Nephron (organoid): Measurements from ENCODE around the gene C14orf119.

Source experiments
- H3K27ac Mint-ChIP-seq, 3 experiments: 2 replicates each; pipeline ENCODE4 v1.8.0; 2020; ENCODE audit warnings: mixed read lengths in 3 of 3, mild to moderate bottlenecking in 2 of 3, moderate library complexity in 1 of 3
- H3K27me3 Mint-ChIP-seq: 2 replicates; pipeline ENCODE4 v1.8.0; 2021; ENCODE audit warnings: low read depth, mild to moderate bottlenecking, moderate library complexity, mixed read lengths
- H3K36me3 Mint-ChIP-seq: 2 replicates; pipeline ENCODE4 v1.8.0; 2020; ENCODE audit warnings: low read depth, mixed read lengths
- H3K4me1 Mint-ChIP-seq: 2 replicates; pipeline ENCODE4 v1.8.0; 2020; ENCODE audit warnings: mixed read lengths
- H3K4me3 Mint-ChIP-seq, 3 experiments: 2 replicates each; pipeline ENCODE4 v1.8.0; 2020; ENCODE audit warnings: mild to moderate bottlenecking in 3 of 3, mixed read lengths in 3 of 3, moderate library complexity in 2 of 3
- H3K9me3 Mint-ChIP-seq: 2 replicates; pipeline ENCODE4 v1.8.0; 2020; ENCODE audit warnings: mixed read lengths
- TF ChIP-seq, protein P1 (sequence below), 3 experiments: fragments of 200-600 bp; sonication (generic); IDR thresholded peaks; one replicate each; pipeline ENCODE4 v1.5.0; 2021; ENCODE audit warnings: antibody characterized with exemption in 3 of 3; ENCODE audit not compliant: unreplicated experiment in 3 of 3

Gene C14orf119

DNA sequence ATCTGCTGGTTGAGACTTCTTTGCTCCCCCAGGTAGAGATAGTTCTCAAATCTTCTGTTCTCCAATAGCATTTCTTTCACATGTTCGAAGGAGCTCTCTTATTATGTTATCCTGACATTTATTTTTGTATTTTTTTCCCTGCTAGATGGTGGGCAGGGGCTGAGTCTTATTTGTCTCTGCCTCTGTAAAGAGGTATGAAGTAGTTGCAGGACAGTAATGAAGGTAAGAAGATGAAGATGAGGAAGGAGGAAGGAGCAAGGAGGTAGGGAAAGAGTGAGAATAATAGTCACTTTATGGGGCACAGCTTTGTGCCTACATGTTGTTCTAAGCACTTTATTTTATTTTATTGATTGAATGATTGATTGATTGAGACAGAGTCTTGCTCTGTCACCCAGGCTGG lies 14.5 kb downstream of the C14orf119 start:
- Mint-ChIP-seq H3K36me3 (no peaks in the 10 kb centered on the region), H3K27me3 (peaks cover 8% of the 10 kb centered on the region), H3K4me3 (no peak overlapping the region), H3K4me1 (peaks cover 12% of the 10 kb centered on the region), H3K9me3 (no peaks in the 10 kb centered on the region), H3K27ac (no peak overlapping the region)
- TF ChIP-seq, protein P1, sequence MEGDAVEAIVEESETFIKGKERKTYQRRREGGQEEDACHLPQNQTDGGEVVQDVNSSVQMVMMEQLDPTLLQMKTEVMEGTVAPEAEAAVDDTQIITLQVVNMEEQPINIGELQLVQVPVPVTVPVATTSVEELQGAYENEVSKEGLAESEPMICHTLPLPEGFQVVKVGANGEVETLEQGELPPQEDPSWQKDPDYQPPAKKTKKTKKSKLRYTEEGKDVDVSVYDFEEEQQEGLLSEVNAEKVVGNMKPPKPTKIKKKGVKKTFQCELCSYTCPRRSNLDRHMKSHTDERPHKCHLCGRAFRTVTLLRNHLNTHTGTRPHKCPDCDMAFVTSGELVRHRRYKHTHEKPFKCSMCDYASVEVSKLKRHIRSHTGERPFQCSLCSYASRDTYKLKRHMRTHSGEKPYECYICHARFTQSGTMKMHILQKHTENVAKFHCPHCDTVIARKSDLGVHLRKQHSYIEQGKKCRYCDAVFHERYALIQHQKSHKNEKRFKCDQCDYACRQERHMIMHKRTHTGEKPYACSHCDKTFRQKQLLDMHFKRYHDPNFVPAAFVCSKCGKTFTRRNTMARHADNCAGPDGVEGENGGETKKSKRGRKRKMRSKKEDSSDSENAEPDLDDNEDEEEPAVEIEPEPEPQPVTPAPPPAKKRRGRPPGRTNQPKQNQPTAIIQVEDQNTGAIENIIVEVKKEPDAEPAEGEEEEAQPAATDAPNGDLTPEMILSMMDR (IDR thresholded peaks at IDR 0.05; ENCODE audit: unreplicated experiment in 3 of 3), result no peak

DNA sequence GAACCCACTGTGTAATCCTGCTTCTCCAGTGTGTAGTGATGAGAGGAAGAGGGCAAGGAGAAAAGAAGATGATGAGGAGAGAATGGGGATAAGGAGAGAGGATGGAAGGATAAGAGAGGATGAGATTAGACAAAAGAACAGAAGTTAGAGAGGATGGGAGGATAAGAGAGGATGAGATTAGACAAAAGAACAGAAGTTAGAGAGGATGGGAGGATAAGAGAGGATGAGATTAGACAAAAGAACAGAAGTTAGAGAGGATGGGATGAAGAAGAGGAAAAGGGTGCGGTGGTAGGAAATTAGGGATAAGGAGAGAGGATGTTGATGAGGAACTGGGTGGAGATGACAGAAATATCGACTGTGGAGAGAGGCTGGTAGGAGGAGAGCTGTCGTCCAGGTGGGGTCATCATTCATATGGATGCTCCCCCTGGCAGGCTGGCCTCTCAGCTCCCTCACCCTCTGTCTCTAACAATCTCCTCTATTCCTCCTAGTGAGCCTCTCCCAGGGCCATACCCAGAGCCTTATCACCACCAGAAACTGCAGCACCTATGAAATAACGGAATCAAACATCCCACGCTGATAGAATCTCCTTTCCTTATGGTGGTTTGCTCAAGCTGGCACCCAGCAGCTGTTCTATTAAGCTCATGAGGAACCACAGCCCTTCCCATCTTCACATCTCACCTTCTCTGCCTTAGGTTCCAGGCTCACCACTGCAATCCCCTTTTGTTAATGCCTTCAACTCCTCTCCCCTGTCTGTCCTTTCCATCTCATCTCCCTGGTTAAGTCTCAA lies 15.5 kb downstream of the C14orf119 start:
- peaks cover 3% of the 10 kb centered on the region for H3K27me3 Mint-ChIP-seq
- no peaks in the 10 kb centered on the region for H3K36me3 Mint-ChIP-seq

DNA sequence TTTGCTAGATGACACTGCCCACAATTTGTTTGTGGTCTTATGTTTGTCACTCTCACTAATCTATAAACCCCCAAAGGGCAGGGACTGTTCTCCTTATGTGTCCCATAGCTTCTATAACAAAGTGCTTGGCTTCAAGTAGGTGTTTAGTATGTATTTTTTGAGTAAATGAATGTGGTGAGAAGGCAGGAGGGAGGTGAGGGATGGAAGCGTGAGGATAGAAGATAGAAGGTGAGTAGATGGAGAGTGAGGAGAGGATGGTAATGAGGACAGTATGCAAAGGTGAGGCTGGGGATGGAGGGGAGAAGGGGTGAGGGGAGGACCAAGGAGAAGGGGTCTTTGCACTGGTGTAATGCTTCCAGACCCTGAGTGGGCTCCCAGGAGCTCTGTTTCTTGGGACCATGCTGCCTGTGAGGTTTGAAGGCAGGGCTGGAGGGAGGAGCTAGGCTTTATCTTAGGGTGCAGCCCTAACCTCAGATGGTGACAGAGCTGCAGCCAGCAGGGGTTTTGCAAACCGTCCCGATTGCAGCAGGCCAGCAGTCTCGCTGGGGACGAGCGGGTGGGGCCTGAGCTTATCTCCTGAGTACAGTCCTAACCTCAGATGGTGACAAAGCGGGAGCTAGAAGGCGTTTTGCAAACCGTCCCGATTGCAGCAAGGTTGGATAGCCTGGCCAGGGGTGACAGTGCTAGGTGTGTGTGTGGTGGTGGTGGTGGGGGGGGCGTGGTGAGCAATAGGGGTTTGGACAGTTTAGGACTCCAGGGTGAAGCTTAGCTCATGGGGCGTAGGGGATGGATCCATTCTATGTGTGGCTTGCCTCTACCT lies 17.3 kb downstream of the C14orf119 start:
- no peak overlapping the region for H3K4me3 Mint-ChIP-seq
- peaks cover 6% of the 10 kb centered on the region for H3K4me1 Mint-ChIP-seq
- H3K36me3 Mint-ChIP-seq, result no peaks in the 10 kb centered on the region
- no peak overlapping the region for H3K27ac Mint-ChIP-seq
- TF ChIP-seq, protein P1 (IDR thresholded peaks at IDR 0.05; ENCODE audit: unreplicated experiment in 3 of 3), result no peak
- H3K27me3 Mint-ChIP-seq, result peaks cover 3% of the 10 kb centered on the region
- H3K9me3 Mint-ChIP-seq, result no peaks in the 10 kb centered on the region

More for the DNA sequence above, 15.5 kb downstream of the C14orf119 start:
- TF ChIP-seq, protein P1 (IDR thresholded peaks at IDR 0.05; ENCODE audit: unreplicated experiment in 3 of 3), result no peak
- H3K9me3 Mint-ChIP-seq, result no peaks in the 10 kb centered on the region
- H3K4me1 Mint-ChIP-seq, result peaks cover 6% of the 10 kb centered on the region
- no peak overlapping the region for H3K4me3 Mint-ChIP-seq
- no peak overlapping the region for H3K27ac Mint-ChIP-seq

DNA sequence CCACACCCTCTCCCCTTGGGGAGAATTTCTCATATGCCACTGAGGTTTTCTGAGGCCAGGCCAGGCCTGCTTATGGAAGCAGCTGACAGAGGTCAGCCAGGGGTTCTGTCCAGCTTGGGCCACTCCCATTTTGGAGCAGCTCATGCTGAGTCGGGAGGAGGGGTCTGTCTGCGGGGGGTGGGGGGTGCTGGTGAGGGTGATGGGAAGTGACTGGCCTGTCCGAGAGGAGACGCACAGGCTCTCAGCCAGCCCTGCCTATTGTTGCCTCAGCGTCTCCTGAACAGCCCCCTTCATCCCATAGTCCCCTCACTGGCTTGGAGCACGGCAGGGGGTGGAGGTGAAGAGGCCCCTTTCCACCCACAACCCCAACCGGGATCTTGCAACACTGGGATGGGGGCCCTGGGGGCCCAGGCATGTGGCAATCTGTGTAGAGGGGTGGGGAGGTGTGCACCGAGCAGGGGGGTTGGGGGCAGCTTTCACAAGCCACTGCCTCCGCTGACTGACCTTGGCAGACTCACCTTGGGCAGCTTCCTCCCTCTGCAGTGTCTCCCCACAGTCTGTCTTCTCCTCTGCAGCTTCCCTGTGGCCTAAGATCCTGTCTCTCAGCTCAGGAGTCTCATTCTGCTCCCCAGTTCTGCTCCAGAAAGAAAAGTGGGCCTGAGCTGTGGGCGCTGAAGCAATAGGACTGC lies 18.3 kb downstream of the C14orf119 start:
- peaks cover 6% of the 10 kb centered on the region for H3K4me1 Mint-ChIP-seq
- H3K4me3 Mint-ChIP-seq, result no peak overlapping the region
- H3K27me3 Mint-ChIP-seq, result peaks cover 3% of the 10 kb centered on the region
- H3K36me3 Mint-ChIP-seq, result no peaks in the 10 kb centered on the region
- H3K9me3 Mint-ChIP-seq, result no peaks in the 10 kb centered on the region
- H3K27ac Mint-ChIP-seq, result peak overlapping the region in 1 of 3 experiments; percentile 43
- TF ChIP-seq, protein P1 (IDR thresholded peaks at IDR 0.05; ENCODE audit: unreplicated experiment in 3 of 3), result no peak

DNA sequence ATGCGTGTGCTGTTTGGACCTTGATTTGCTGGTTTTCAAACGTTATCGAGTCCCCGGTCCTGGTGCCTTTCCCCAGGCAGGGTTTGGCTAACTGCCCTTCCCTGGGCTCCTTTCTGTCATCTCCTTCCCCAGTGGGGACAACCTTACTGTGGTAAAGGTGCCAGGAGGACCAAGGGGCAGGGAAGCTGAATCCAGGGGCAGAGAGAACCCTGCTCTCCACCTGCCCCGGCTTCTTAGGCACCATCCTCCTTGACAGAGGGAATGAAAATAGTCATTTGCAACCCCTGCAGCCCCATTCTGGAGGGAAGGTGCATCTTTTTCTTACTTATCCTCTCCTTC lies 18.8 kb downstream of the C14orf119 start:
- no peak overlapping the region for H3K4me3 Mint-ChIP-seq
- H3K27me3 Mint-ChIP-seq, result peaks cover 3% of the 10 kb centered on the region
- H3K4me1 Mint-ChIP-seq, result peaks cover 6% of the 10 kb centered on the region
- H3K27ac Mint-ChIP-seq, result peak overlapping the region in 2 of 3 experiments; percentile 22 to 29
- no peaks in the 10 kb centered on the region for H3K36me3 Mint-ChIP-seq
- TF ChIP-seq, protein P1 (IDR thresholded peaks at IDR 0.05; ENCODE audit: unreplicated experiment in 3 of 3), result no peak
- no peaks in the 10 kb centered on the region for H3K9me3 Mint-ChIP-seq
